Effector CD8-positive, alpha-beta T cell (primary cell): Measurements from ENCODE around the gene MRPS27.
"Not testable (repeated sequence)": the region's sequence is repeated elsewhere in the genome, so short reads cannot be mapped to it uniquely, and the experiment has no call there.

Experiments used
- DNase-seq: peaks from one replicate; lab custom pipeline; 2025; lab: John Stamatoyannopoulos, UW

The MRPS27 gene

DNA sequence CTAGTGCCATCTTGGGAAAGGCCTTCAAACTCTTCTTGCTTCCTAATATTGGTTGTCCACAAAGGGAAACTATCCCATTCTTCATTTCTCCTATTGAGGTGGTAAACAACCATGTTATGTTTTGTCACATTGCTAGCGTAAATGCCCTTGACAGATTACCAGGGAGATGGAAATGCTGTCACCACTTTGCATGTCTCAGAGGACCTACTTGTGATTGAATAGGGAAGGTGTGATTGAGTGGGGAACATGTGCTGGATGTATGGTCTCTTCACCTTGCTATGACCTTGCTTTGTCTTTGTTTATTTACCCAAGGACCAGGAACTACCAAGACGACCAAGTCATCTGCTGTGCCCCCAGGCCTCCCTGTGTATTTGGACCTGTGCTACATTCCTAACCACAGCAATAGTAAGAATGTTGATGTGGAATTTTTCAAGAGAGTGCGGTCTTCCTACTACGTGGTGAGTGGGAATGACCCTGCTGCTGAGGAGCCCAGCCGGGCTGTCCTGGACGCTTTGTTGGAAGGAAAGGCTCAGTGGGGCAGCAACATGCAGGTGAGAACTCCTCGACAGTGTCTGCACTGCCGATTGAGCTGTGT, 116.7 kb downstream of the MRPS27 start:
- no peak for DNase-seq

DNA sequence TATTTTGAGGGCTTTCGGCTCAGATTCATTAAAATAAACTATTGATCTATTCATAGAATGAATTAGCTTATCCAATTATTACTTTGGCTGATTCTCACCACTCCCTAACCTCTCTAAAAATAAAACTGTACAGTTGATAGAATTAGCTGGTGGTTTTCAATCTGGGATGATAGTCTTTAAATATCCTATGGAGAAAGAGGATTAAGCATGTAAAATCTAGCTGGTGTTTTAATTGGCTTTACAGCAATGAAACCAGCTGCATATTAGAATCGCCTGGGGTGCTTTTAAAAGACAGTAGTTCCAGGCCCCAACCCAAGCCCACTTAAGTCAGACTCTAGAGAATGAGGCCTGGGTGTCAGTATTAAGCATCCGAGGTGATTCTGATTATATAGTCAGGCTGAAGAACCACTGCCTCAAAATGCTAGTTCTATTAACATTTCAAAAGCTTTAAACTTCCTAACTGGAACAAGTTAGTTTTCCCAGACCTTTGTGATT, 117.7 kb downstream of the MRPS27 start:
- no peak for DNase-seq

DNA sequence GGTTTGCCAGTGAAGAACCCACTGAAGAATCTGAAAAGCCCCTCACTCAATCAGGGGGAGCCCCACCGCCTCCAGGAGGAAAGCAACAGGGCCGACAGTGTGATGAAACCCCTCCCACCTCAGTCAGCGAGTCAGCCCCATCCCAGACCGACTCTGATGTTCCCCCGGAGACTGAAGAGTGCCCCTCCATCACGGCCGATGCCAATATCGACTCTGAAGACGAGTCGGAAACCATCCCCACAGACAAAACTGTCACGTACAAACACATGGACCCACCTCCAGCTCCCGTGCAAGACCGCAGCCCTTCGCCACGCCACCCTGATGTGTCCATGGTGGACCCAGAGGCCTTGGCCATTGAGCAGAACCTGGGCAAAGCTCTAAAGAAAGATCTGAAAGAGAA, 120.4 kb downstream of the MRPS27 start:
- no peak for DNase-seq

DNA sequence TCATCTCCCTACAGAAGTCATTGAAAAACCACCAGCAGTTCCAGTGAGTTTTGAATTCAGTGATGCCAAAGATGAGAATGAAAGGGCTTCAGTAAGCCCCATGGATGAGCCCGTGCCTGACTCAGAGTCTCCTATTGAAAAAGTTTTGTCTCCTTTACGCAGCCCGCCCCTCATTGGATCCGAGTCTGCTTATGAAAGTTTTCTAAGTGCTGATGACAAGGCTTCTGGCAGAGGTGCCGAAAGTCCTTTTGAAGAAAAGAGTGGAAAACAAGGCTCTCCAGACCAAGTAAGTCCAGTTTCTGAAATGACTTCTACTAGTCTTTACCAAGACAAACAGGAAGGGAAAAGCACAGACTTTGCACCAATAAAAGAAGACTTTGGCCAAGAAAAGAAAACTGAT, 122.6 kb downstream of the MRPS27 start:
- no peak for DNase-seq

DNA sequence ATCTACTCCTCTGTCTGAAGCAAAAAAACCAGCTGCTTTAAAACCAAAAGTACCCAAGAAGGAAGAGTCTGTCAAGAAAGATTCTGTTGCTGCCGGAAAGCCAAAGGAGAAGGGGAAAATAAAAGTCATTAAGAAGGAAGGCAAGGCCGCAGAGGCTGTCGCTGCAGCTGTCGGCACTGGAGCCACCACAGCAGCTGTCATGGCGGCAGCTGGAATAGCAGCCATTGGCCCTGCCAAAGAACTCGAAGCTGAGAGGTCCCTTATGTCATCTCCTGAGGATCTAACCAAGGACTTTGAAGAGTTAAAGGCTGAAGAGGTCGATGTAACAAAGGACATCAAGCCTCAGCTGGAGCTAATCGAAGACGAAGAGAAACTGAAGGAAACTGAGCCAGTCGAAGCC, 124.5 kb downstream of the MRPS27 start:
- DNase-seq = no peak

DNA sequence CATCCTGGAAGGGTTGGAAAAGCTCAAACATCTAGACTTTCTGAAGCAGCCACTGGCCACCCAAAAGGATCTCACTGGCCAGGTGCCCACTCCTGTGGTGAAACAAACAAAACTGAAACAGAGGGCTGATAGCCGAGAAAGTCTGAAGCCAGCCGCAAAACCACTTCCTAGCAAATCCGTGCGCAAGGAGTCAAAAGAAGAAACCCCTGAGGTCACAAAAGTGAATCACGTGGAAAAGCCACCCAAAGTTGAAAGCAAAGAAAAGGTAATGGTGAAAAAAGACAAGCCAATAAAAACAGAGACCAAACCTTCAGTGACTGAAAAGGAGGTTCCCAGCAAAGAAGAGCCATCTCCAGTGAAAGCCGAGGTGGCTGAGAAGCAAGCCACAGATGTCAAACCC, 125.2 kb downstream of the MRPS27 start:
- no peak for DNase-seq

DNA sequence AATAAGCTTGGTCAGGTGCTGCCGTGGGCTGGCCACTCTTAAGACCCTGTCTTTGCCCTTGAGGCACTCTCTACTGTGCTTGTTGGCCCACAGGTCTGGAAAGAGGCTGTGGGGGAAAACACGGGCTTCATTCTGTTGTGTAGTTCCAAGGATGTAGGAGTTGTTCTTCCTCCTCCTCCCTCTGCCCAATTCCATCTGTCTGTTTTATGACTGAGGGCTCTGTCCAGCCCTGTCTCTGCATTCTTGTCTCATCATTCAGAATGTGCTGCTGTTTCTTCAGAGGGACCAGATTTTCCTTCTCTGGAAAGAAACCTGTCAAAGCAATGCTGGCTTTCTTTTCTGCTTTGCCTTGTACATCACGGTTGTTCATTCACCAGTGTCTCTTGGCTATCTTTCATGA, 128.6 kb downstream of the MRPS27 start:
- no peak for DNase-seq

DNA sequence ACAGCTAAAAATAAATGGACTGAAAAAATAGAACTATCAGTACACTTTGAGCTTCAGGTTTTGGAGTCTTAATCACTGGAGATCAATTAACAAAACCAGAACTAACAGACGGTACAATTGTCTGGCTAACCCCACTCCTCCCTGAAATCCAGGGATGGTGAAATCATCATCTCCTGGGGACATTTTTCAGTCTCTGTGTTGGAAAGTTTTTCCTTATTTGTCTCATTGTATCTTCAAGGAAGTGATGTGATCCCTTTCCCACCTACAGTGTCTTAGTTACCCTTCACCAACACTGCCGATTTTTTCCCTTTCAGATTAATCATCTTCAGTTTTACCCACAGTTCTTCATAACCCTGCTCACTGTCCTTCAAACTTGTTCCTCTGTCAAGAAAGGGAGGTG, 130.9 kb downstream of the MRPS27 start:
- no peak for DNase-seq

DNA sequence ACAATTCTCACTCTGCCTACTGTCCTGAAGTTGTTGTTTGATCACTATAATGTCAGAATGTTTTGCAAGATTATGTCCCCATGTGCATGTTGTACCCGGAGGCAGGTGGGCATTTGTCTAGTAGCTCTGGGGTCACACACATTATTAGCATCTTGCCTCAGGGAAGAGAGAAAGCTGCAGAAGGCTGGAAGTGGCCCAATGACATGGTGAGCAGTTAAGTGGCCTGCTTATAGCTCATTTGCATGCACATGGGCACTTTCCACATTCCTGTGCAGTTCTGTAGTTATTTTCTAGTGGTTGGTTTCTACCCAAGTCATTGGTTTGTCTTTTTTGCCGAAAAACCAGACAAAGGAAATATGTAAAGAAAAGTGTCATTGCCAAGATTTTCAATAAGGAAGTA, 131.9 kb downstream of the MRPS27 start:
- no peak for DNase-seq

DNA sequence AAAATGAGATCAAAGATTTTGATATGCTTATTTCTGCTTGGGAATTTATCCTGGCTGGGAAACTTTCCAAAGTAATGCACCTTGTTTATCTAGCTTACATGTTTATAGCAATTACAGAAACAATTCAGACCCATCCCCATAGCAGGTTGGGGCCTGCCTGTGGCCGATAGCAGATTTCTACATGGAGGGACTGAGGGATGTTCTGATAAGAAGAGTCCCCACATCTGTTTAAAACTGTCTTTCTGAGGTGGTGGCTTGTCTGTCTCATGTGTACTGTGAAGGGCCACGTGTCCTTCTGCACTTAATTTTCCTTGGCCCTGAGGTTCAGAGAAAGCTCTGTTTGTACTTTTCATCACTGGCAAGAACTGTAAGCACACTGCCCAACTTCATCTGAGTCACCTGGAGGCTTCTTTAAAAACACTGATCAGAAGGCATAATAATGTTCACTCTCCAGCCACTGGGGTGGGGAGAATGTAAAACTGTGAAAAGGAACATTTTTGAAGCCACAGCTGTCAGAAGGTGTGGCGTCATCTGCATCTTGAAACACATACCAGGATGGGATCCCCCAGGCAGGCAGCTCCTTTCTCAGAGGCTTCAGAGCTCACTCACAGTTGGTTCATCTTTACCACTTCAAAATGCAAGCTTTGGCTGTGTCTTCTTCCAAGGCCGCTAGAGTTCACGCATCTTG, 132.5 kb downstream of the MRPS27 start:
- no peak for DNase-seq

DNA sequence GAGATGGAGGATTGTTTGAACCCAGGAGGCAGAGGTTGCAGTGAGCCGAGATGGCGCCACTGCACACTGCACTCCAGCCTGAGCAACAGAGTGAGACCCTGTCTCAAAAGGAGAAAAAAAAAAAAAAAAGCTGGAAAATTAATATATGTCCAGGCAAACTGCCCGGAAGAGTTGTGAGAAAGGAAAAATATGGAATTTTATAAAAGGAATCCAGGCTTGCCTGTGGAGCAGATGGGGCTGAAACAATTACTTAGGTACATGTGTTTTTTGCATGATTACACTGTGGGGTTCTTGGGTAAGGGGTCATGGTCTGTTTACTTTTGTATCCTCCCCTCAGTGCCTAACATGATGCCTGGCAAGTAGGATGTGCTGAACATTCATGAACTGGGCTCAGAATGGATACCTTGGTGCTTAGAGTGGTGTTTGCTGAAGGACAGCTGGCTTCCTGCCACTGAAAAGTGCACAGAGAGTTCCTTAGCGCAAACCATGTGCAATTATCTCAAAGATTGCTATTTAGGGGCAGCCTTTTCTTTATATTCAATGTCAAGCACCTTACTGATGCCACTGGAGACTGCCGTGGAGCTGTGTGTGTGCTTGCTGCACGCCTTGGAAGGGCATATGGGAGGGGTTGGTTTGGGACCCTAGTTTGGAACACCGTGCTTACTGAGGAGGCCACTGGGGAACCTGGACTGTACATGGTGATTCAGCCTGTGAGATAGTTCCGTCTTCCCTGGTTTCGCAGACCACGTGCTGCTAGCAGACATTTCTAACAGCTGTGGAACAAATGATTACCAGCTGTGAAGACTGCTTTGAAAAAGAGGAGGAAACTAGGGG, 134.3 kb downstream of the MRPS27 start:
- DNase-seq = no peak

DNA sequence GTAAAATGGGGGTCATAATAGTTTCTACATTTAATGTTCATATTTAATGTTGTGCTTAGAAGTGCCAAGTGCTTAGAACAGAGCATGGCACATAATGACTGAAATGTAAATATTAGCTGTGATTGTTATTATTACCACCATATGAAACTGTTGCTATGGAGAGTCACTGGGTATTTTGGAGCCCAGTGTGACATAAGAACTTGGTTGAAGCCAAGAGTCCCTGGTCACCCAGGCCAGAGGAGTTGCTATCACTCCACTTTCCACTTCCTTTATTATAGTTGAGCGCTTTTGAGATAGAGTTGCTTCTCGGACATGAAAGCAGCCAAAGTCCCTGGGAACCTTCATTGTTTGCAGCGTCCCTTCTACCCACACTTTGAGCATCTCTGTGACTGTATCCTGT, 135.6 kb downstream of the MRPS27 start:
- DNase-seq = no peak

DNA sequence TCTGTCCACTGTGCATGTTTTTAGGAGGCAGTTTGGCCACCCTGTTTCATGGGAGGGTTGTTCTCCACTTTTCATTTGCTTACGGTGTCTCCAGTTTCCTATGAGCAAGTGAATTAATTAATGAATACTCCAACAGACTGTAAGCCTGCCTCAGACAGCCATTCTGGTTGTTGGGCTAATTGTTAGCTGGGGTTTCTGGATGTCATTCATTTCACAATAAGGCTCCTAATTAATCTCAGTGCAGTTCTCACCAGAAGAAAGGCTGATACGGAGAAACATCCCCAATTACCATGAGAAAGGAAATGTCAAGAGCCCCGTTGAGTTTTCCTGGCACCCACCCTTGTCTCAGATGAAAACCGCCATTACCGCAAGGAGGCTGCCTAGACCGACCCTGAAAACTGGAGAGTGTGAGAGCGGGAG, 136.9 kb downstream of the MRPS27 start:
- no peak for DNase-seq

DNA sequence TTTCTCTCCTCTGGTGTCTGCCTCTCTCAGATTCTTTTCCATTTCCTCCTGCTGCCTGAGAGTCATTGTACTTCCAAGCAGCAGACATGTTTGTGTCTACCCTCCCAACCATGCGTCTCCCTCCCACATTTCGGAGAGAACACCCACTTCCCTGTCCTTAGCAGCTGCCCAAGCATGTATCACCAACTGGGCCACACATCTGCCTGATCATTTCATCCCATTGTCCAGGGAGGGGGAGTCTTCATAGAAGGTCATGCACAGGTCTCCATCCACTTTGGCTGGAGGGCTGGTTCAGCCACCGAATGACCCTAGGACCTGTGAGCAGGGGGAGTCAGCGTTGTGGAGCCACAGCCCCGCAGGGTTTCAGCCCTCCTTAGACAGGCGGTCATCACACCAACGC, 137.4 kb downstream of the MRPS27 start:
- DNase-seq = no peak

DNA sequence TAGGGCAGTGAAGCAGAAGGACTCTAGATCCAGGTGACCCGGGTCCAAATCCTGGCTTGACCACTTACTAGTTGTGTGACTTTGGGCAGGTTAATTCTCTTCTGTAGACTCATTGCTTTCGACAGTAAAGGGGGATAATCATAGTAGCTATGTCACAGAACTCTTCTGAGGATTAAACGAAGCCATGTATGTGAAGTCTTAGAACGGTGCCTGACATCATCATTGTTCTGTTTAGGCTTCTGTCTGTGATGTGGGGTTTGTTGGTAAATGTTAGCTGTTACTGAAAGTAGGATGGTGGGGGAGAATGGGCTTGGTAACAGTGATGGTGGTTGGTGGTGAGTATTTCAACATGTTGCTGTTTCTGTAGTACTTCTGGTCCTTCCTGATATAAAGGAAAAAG, 139.1 kb downstream of the MRPS27 start:
- no peak for DNase-seq

DNA sequence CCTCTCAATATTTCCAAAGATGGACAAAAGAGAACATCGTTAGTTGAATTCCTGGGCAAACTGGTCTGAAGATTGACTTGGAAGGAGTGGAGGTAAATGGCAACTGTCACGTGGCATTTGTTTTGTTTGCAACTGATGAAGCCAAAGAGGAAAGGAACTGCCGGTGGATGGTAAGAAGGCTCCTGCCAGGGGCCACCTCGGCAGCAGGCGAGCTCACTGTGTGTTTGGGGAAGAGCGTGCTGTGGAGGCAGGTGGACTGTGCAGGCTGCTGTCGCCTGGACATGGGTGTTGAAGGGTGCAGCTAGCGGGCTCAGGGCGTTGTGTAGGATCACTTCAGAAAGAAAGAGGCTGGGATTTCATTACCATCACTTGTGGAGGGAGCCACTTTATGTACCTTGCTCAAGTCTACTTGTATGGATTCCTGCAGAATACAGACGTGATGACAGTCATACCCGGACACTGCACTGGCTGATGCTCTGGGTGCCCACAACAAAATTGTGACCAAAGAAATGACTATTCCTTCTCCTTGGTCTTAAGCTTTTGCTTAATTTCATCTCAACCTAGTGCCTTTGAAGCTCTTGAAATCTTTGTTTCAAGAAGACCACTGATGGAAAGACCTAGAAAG, 140.1 kb downstream of the MRPS27 start:
- DNase-seq = no peak

DNA sequence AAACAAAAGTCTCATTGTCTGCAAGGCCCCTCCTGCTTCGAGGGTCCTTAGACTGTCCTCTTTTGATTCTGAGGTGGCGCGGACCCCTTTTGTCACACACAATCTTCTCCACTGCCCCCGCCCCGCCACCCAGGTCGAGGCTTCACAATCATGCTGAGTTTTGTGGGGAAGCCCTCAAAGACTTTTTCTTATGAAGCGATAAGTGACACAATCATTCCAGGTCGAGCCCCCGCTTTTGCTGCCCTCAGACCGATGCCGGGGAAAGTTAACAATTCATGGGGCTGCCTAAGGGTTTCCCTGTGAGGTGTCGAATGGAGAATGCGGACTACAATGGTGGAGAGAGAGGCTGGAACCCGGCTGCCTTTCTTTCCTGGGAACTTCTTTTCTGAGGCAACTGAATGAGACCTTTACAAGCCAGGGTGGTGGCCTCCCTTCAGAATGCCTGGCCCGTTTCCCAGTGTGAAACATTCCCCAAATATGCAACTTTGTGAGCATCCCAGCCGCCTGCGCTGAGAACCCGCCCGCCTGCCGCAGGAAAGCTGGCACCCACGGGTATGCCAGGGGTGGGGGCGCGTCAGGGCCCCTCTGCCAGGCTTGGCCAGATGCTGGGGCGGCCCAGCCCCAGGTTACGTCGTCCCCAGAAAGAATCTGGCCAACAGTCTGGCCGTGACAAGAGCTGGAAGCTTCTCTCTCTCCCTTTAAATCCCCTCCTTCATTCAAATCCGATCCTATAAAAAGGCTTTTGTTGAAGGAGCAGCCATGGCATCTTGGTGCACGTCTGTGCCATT, 140.8 kb downstream of the MRPS27 start:
- DNase-seq = no peak

DNA sequence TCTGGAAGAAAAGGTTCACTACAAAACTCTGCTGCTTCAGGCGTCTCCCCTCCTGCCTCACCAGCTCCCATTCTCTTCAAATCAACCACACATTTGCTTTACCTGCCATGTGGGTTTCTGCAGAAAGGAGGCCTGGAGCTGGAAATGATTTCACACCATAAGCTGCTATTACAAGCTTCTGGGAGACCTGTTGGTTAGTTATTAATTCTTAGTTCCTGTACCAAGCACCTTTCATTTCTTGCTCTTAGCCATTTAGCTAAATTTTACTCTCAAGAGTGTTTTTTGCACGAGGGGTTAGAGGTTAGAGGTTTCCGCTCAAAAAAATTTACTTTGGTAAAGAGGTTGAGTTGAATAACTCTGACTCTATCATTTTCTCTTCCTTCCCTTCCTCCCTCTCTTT, 142.5 kb downstream of the MRPS27 start:
- no peak for DNase-seq

DNA sequence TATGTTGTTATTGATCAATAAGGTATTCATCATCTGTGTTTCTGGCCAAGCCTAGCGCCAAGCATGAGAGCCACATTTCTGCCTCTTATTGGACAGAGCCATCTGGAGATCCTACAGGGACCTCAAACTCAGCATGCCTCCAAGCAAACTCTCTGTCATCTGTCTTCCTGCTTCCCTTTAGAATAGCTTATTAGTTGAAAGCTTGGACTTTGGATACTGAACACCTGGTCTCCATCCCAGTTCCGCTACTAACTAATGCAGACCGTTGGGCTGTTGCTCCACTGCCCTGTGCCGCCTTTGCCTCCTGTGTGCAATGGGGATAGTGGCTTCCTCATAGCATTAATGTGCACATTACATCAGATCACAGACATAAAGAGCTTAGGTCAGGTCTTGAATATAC, 147.3 kb downstream of the MRPS27 start:
- DNase-seq = no peak

DNA sequence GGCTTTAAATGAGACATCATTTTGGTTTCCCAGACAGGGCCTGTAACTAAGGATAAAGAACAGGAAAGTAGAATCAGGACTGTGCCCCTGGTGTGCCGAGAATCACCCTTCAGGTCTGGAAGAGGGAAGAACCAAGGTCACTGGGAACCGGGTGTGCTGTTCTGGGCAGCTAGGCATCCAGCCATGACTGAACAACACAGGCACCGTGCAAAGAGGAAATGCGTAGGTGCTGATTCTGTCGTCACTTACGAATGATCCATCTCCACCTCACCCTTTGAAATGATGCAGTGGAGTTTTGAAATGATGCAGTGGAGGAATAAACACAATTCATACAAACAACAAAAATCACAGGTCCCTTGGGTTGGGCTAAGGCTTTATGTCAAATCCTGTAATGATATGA, 148.4 kb downstream of the MRPS27 start:
- no peak for DNase-seq

DNA sequence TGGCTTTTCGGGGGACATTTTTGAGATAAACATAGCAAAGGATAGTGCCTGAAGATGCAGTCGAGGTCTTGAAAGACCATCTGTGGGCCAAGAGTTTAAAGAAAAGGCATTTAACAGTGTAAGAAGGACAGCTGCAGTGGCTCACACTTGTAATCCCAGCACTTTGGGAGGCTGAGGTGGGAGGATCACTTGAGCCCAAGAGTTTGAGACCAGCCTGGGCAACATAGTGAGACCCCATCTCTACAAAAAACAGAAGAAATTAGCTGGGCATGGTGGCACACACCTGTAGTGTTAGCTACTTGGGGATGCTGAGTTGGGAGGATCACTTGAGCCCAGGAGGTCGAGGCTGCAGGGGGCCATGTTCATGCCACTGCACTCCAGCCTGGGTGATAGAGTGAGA, 148.9 kb downstream of the MRPS27 start:
- DNase-seq = not testable (repeated sequence)

DNA sequence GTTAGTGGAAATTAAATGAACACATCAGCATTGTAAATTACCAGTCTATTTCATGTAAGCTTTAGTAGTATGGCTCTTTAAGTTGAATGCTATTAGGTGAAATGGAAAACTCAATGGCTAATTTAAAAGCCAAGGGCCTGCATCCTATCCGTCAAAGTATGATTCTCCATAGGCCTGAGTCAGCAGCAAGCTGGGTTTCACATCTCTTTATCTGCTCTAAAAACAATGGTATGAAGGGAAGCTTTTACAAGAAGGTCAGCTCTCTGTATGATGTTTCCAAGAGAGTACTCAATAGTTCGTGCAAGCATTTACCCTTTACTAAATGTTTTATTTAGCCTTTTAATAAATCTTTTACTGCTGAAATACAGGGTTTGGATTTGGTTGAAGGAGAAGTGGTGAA, 149.9 kb downstream of the MRPS27 start:
- no peak for DNase-seq
